GM12891 (cell line): ENCODE measurements around the gene HEYL.

Experiments
- PAX5 ChIP-seq: IDR thresholded peaks from 2 replicates; pipeline ENCODE4 v1.6.1; 2011; ENCODE audit warnings: low read length, moderate library complexity, mild to moderate bottlenecking; ENCODE audit not compliant: insufficient read depth, severe bottlenecking
- POLR2A ChIP-seq: IDR thresholded peaks from 2 replicates; pipeline ENCODE4 v1.6.1; 2011; ENCODE audit warnings: low read depth, low read length, control low read depth
- POLR2AphosphoS5 ChIP-seq: IDR thresholded peaks from 2 replicates; pipeline ENCODE4 v1.6.1; 2011; ENCODE audit warnings: low read depth, low read length, control low read depth
- POU2F2 ChIP-seq: IDR thresholded peaks from 2 replicates; pipeline ENCODE4 v1.6.1; 2011; ENCODE audit warnings: low read depth, mild to moderate bottlenecking, control low read depth, low read length, moderate library complexity
- SPI1 ChIP-seq: IDR thresholded peaks from 2 replicates; pipeline ENCODE4 v1.6.1; 2011; ENCODE audit warnings: low read depth, low read length, control low read depth
- TAF1 ChIP-seq: IDR thresholded peaks from 2 replicates; pipeline ENCODE4 v1.6.1; 2011; ENCODE audit warnings: low read depth, low read length, control low read depth

GRCh38 chr1:39646232-39647081, 7.0 kb upstream of the HEYL start:
- TF ChIP-seq POLR2A = no peak
- no peak for TF ChIP-seq POLR2AphosphoS5
- TF ChIP-seq SPI1 = no peak
- TF ChIP-seq PAX5 = no peak
- no peak for TF ChIP-seq TAF1
- TF ChIP-seq POU2F2 = no peak
